ENCODE data around the gene DYRK1A.
A peak's percentile ranks its signal among the peaks of the same experiment; 100 is the strongest.

The DYRK1A gene

GRCh38 chr21:37552496-37553029, 186.0 kb downstream of the DYRK1A start:
- no peak for DNase-seq

- no peak for DNase-seq
Observed at GRCh38 chr21:37553078-37553481, 186.5 kb downstream of the DYRK1A start.

- no peak for DNase-seq
Observed at GRCh38 chr21:37554661-37555379, 188.2 kb downstream of the DYRK1A start.

- DNase-seq = no peak
Observed at GRCh38 chr21:37555672-37556261, 189.2 kb downstream of the DYRK1A start.

GRCh38 chr21:37557261-37557950, 190.8 kb downstream of the DYRK1A start:
- DNase-seq = no peak

GRCh38 chr21:37558676-37559211, 192.2 kb downstream of the DYRK1A start:
- DNase-seq = no peak

- no peak for DNase-seq
Observed at GRCh38 chr21:37560385-37560784, 193.8 kb downstream of the DYRK1A start.

GRCh38 chr21:37561506-37561905, 194.9 kb downstream of the DYRK1A start:
- no peak for DNase-seq

GRCh38 chr21:37561941-37562919, 195.7 kb downstream of the DYRK1A start:
- no peak for DNase-seq

GRCh38 chr21:37562920-37563640, 196.5 kb downstream of the DYRK1A start:
- no peak for DNase-seq

GRCh38 chr21:37563641-37564340, 197.2 kb downstream of the DYRK1A start:
- peak; percentile 91 to 95 for DNase-seq

- DNase-seq = peak; percentile 50 to 68
Observed at GRCh38 chr21:37564341-37564923, 197.9 kb downstream of the DYRK1A start.

- no peak for DNase-seq
Observed at GRCh38 chr21:37564924-37565529, 198.5 kb downstream of the DYRK1A start.

- DNase-seq = peak in 1 of 2 donors; percentile 46
Observed at GRCh38 chr21:37565530-37566223, 199.1 kb downstream of the DYRK1A start.

- no peak for DNase-seq
Observed at GRCh38 chr21:37566790-37567615, 200.4 kb downstream of the DYRK1A start.

GRCh38 chr21:37568415-37568814, 201.8 kb downstream of the DYRK1A start:
- DNase-seq = no peak

GRCh38 chr21:37568916-37569315, 202.3 kb downstream of the DYRK1A start:
- DNase-seq = no peak

GRCh38 chr21:37571442-37571841, 204.9 kb downstream of the DYRK1A start:
- no peak for DNase-seq
